A549 (cell line): ENCODE measurements around the gene FERMT3. TPM values are rescaled to one million over a fixed set of nuclear protein-coding genes. Genes with fewer than 3 reads are reported as not detected.

Experiments
- ATAC-seq, 2 experiments: fragments of 200-7000 bp in 1 of 2; fragments of >200 bp in 1 of 2; cut with Nextera tagmentation in 1 of 2; cut with Tn5 transposase in 1 of 2; 3 replicates each; pipeline versions ENCODE4 v1.8.0 to v1.9.1; 2018 to 2020; ENCODE audit warnings: mild to moderate bottlenecking in 1 of 2, moderate library complexity in 1 of 2
- CTCF ChIA-PET: fragments of 300-600 bp; sonication (Branson Sonifier 250); formaldehyde crosslinking; extraction: SDS; loops from one replicate; lab custom pipeline; 2021; ENCODE audit warnings: antibody characterized with exemption, inconsistent platforms; lab: Yijun Ruan, JAX
- POLR2A ChIA-PET: fragments of 350-600 bp; formaldehyde crosslinking; extraction: SDS; loops from one replicate; lab custom pipeline; 2021; ENCODE audit warnings: antibody characterized with exemption, inconsistent platforms; lab: Yijun Ruan, JAX
- DNase-seq, 2 experiments: peaks; one replicate each; pipeline versions ENCODE4 v3.0.0 to v3.0.0-alpha.2; 2011 to 2016; ENCODE audit warnings: low read depth in 1 of 2, low spot score in 1 of 2
- FAIRE-seq: peaks from 2 replicates; lab custom pipeline; 2011; peaks lifted over from hg19 to GRCh38; lab: Jason Lieb, UNC
- H3K27ac ChIP-seq, 2 experiments: fragments of >200 bp; sonication (Bioruptor Twin); formaldehyde crosslinking; 3 replicates each; pipeline ENCODE4 v1.5.1; 2016 to 2017
- H3K4me1 ChIP-seq: fragments of >200 bp; sonication (Bioruptor Twin); formaldehyde crosslinking; 3 replicates; pipeline ENCODE4 v1.6.1; 2016
- H3K4me2 ChIP-seq: fragments of >200 bp; sonication (Bioruptor Twin); formaldehyde crosslinking; 3 replicates; pipeline ENCODE4 v1.6.1; 2016
- H3K4me3 ChIP-seq: fragments of >200 bp; sonication (Bioruptor Twin); formaldehyde crosslinking; 3 replicates; pipeline ENCODE4 v1.5.1; 2016
- H3K9me3 ChIP-seq: fragments of >200 bp; sonication (Bioruptor Twin); formaldehyde crosslinking; 3 replicates; pipeline ENCODE4 v1.6.1; 2016
- CHD4 ChIP-seq: fragments of 200-600 bp; sonication (generic); IDR thresholded peaks from 2 replicates; pipeline ENCODE4 v1.6.1; 2016; ENCODE audit warnings: antibody characterized with exemption, mild to moderate bottlenecking, borderline replicate concordance
- CTCF ChIP-seq: fragments of >200 bp; sonication (Bioruptor Twin); formaldehyde crosslinking; IDR thresholded peaks from 3 replicates; pipeline ENCODE4 v1.5.1; 2016
- FOSB ChIP-seq: fragments of 250-450 bp; sonication (Bioruptor Pico); IDR thresholded peaks from 2 replicates; pipeline ENCODE4 v1.5.0; 2020; ENCODE audit warnings: mild to moderate bottlenecking, moderate library complexity
- GATA3 ChIP-seq: IDR thresholded peaks from 2 replicates; pipeline ENCODE4 v1.6.1; 2012; ENCODE audit warnings: borderline replicate concordance
- HDAC2 ChIP-seq: fragments of 200-600 bp; sonication (generic); IDR thresholded peaks from 2 replicates; pipeline ENCODE4 v1.6.1; 2016
- HES2 ChIP-seq: fragments of >200 bp; sonication (Bioruptor Twin); formaldehyde crosslinking; IDR thresholded peaks from 2 replicates; pipeline ENCODE4 v1.6.1; 2016
- HMGXB4 ChIP-seq: fragments of 250-450 bp; sonication (Bioruptor Pico); IDR thresholded peaks from 2 replicates; pipeline ENCODE4 v1.5.0; 2021; ENCODE audit warnings: mild to moderate bottlenecking, moderate library complexity, borderline replicate concordance
- HOXB13 ChIP-seq: fragments of 250-450 bp; sonication (Bioruptor Pico); IDR thresholded peaks from 2 replicates; pipeline ENCODE4 v1.5.0; 2020; ENCODE audit warnings: low read depth, mild to moderate bottlenecking, moderate library complexity
- NR3C1 ChIP-seq: fragments of >200 bp; sonication (Bioruptor Twin); formaldehyde crosslinking; IDR thresholded peaks from 3 replicates; pipeline ENCODE4 v1.6.1; 2017
- POLR2A ChIP-seq: IDR thresholded peaks from 2 replicates; pipeline ENCODE4 v1.6.1; 2012; ENCODE audit warnings: mild to moderate bottlenecking, low read length
- POLR2AphosphoS2 ChIP-seq: conservative IDR thresholded peaks from 2 replicates; pipeline ENCODE4 v1.6.1; 2012; ENCODE audit warnings: low read length, improper control_type of control experiment, inconsistent platforms
- RARB ChIP-seq: fragments of 250-450 bp; sonication (Bioruptor Pico); IDR thresholded peaks from 2 replicates; pipeline ENCODE4 v1.8.0; 2021; ENCODE audit warnings: mild to moderate bottlenecking, moderate library complexity
- REST ChIP-seq: fragments of 200-600 bp; sonication (generic); IDR thresholded peaks from 2 replicates; pipeline ENCODE4 v1.6.1; 2016; ENCODE audit warnings: antibody characterized with exemption, mild to moderate bottlenecking, moderate library complexity
- RNF2 ChIP-seq: fragments of 200-600 bp; sonication (generic); IDR thresholded peaks from 2 replicates; pipeline ENCODE4 v1.6.1; 2016; ENCODE audit warnings: low read depth, mild to moderate bottlenecking, antibody characterized with exemption, moderate library complexity, borderline replicate concordance
- ZC3H11A ChIP-seq: fragments of 450-650 bp; IDR thresholded peaks from 2 replicates; pipeline ENCODE4 v1.6.1; 2014; ENCODE audit warnings: antibody characterized with exemption, mild to moderate bottlenecking
- ZNF302 ChIP-seq: fragments of 250-450 bp; sonication (Bioruptor Pico); IDR thresholded peaks from 2 replicates; pipeline ENCODE4 v1.9.0; 2021; ENCODE audit warnings: inconsistent platforms, mild to moderate bottlenecking, moderate library complexity
- WGBS: methylation state at CpG from one replicate; pipeline ENCODE4 v1.1.6; 2017; ENCODE audit errors: missing lambda C conversion rate; 5-methylcytosine and 5-hydroxymethylcytosine counted together
- polyA plus RNA-seq, 4 experiments: library from polyadenylated mRNA; depleted of rRNA in 3 of 4; stranded (reverse); fragments of >200 nt; fragmentation: RNase III in 1 of 4; extraction: RNeasy Plus Mini Kit Qiagen cat#74134 plus additional on column Dnase treatment in 1 of 4; gene quantifications; 2 replicates in 3 of 4; 3 replicates in 1 of 4; pipeline ENCODE4 v1.2.3, GENCODE V29; 2011 to 2017
- TF ChIP-seq, protein P1 (sequence below): fragments of 250-450 bp; sonication (Bioruptor Pico); IDR thresholded peaks from 2 replicates; pipeline ENCODE4 v1.5.0; 2020; ENCODE audit warnings: low read depth, mild to moderate bottlenecking, moderate library complexity
- TF ChIP-seq, protein P2 (sequence below): fragments of 150-350 bp; IDR thresholded peaks from 2 replicates; pipeline ENCODE4 v1.6.1; 2014; ENCODE audit warnings: low read depth, mild to moderate bottlenecking, low read length

The FERMT3 gene
- polyA plus RNA-seq, 2 of the 4 experiments (the other 2 are of a cell fraction), result 0.56 to 2.1 TPM

DNA sequence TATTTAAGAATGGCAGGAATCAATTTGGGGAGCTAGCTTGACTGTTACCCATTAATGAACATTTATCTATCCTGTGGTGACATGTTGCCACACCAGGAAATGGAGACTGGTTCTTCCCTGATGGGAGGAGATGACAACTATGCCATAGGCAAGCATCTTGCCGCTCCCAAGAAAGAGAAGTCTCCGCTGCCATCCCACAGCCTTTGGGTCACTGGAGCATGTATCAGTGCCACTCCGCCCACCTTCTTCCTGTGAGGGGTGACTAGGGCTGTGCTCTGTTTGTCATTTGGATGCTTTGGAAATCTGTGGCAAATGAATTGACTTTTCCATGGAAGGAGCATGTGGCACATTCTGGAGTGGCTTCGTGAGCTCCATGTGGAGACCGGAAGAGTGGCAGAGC lies 14.1 kb upstream of the FERMT3 start:
- H3K4me2 ChIP-seq, result no peak overlapping the region
- ChIA-PET CTCF (interaction anchor here (1.0 to 4.5 kb wide), 3 partner anchors 12 to 60 kb away, joined by 3 to 25 read pairs (median 7); partner anchors contain the start of gene FERMT3), POLR2A (no interaction called here)
- ATAC-seq, result no peak
- no peaks in the 10 kb centered on the region for H3K9me3 ChIP-seq
- DNase-seq, result no peak
- FAIRE-seq, result no peak
- 97% methylated on average over 5 of the region's 5 CpGs for WGBS
- no peak overlapping the region for H3K27ac ChIP-seq
- H3K4me3 ChIP-seq, result no peak overlapping the region
- no peaks in the 10 kb centered on the region; the same call in none of the 3 replicates for H3K4me1 ChIP-seq
- TF ChIP-seq POLR2A (no peak), HDAC2 (no peak), HES2 (no peak), FOSB (CRISPR knock-in tag) (no peak), HMGXB4 (CRISPR knock-in tag) (no peak), ZC3H11A (no peak), REST (no peak), GATA3 (no peak), HOXB13 (CRISPR knock-in tag) (no peak), NR3C1 (no peak), RARB (no peak), CHD4 (no peak), POLR2AphosphoS2 (no peak), ZNF302 (CRISPR knock-in tag) (no peak), RNF2 (no peak), CTCF (no peak)
- TF ChIP-seq, protein P1, sequence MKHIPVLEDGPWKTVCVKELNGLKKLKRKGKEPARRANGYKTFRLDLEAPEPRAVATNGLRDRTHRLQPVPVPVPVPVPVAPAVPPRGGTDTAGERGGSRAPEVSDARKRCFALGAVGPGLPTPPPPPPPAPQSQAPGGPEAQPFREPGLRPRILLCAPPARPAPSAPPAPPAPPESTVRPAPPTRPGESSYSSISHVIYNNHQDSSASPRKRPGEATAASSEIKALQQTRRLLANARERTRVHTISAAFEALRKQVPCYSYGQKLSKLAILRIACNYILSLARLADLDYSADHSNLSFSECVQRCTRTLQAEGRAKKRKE (CRISPR knock-in tag), result no peak
- TF ChIP-seq, protein P2, sequence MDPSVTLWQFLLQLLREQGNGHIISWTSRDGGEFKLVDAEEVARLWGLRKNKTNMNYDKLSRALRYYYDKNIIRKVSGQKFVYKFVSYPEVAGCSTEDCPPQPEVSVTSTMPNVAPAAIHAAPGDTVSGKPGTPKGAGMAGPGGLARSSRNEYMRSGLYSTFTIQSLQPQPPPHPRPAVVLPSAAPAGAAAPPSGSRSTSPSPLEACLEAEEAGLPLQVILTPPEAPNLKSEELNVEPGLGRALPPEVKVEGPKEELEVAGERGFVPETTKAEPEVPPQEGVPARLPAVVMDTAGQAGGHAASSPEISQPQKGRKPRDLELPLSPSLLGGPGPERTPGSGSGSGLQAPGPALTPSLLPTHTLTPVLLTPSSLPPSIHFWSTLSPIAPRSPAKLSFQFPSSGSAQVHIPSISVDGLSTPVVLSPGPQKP, result no peak
